ENCODE results near the gene AFAP1L2.

AFAP1L2 gene

DNA sequence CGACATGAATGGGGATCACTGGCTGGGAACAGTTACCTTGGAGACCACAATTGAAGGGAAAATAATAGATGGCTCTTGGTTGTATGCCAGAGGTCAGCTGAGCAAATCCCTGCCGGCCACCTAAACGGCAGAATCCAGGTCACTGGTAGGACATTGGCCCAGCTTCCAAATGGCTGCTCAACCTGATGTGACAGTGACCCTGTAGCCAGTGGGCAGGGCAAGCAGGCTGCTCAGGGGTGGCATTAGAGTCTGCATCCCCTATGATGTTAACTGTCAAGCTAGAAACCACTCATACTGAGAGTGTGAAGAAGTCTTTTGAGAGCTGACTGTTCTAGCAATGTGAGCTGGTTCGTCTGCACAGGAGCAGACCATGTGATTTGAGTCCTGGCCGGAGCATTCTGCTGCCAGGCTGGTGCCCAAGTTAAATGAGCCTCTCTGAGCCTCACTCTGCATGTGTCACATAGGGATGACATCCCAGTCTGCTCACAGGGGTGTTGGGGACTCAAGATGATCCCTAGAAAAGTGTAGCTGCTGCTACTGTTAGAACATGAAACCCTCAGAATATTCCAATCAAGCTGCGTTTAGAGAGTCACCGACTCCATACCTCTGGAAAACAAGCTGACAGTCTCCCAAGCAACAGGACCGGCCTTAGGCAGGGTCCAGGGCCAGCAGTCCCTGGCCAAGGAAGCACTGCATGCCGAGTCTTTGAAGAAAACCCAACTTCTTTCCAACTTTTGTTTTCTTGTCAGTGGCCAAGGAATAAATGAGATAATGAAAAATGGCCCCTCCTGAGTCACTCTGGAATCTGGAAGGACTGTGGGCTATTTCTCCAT lies 95.6 kb downstream of the AFAP1L2 start:
- DNase-seq, result no peak

DNA sequence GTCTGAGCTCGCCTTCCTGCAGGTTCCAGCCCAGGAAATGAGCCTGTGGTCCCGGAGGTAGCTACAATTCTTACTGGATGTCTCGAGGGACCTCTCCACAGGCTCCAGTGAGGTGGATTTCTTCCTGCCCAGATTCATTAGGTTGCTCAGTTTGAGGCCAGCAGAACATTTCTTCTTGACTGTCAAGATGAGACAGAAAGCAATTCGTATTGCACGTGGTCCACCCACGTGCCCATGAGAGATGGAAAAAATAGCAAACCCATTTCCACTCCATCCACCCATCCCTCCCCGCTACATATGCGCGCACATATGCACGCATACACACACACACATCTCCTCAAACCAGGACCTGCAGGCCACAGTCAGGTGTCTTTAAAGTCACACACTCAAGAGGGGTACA lies 96.6 kb downstream of the AFAP1L2 start:
- no peak for DNase-seq

DNA sequence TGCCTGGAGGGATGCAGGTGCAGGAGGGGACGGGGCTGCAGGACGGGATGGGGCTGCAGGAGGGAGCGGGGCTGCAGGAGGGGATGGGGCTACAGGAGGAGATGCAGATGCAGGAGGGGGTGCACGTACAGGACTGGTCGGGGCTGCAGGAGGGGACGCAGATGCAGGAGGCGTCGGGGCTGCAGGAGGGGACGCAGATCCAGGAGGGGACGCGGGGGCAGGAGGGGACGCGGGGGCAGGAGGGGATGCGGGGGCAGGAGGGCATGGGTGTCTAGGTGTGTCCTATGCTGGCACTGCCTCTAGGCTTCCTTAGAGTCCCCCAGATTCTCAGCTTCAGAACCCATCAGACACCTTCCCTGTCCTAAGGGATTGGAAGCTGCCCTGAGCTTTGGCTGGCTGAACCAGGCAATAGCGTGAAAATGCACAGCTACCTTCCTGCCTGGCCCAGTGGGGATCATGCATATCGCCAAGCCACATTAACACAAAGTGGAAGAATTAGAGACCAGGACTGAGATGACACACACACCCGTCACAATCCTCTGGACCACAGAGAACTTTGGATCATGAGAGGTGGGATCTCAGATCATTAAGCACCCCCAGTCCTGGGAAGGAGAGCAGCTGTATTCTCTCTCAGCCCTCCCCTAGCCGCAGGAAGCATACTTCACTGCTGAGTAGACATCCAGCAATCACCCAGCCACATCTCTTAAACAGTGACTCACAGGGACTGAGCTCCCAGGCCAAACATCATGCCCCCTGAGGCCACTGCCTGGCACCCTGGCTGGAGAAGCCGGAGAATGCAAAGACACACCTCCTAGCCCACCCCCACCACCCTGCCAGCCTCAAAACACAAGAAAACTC lies 98.0 kb downstream of the AFAP1L2 start:
- DNase-seq, result no peak

DNA sequence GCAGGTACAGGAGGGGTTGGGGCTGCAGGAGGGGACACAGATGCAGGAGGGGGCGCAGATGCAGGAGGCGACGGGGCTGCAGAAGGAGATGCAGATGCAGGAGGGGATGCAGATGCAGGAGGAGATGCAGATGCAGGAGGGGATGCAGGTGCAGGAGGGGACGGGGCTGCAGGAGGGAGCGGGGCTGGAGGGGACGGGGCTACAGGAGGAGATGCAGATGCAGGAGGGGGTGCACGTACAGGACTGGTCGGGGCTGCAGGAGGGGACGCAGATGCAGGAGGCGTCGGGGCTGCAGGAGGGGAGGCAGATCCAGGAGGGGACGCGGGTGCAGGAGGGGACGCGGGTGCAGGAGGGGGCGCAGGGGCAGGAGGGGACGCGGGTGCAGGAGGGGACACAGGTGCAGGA lies 98.8 kb downstream of the AFAP1L2 start:
- DNase-seq, result no peak

DNA sequence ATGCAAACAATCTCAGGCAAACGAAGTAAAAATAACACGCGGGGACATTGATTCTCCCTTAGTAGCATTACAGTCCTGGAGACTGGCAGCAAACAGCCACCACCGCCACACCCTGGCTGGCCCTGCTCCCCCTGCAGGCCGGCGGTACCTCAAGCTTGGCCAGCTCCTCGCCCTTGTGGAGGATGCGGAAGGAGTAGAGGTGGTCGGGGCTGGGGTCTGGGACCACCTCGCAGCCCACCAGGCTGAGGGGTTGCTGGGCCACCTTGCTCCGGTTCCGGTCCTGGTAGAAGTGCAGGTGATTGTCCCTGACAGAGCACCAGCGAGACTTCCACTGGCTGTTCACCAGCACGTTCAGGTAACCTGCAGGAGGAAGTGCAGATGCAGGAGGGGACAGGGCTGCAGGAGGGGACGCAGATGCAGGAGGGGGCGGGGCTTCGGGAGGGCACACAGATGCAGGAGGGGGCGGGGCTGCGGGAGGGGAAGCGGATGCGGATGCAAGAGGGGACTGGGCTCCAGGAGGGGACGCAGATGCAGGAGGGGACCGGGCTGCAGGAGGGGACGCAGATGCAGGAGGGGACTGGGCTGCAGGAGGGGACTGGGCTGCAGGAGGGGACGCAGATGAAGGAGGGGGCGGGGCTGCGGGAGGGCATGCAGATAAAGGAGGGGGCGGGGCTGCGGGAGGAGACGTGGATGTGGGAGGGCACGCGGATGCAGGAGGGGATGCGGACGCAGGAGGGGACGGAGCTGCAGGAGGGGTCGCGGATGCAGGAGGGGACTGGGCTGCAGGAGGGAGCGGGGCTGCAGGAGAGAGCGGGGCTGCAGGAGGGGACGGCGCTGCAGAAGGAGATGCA lies 99.5 kb downstream of the AFAP1L2 start:
- peak; percentile 70 to 75 for DNase-seq

DNA sequence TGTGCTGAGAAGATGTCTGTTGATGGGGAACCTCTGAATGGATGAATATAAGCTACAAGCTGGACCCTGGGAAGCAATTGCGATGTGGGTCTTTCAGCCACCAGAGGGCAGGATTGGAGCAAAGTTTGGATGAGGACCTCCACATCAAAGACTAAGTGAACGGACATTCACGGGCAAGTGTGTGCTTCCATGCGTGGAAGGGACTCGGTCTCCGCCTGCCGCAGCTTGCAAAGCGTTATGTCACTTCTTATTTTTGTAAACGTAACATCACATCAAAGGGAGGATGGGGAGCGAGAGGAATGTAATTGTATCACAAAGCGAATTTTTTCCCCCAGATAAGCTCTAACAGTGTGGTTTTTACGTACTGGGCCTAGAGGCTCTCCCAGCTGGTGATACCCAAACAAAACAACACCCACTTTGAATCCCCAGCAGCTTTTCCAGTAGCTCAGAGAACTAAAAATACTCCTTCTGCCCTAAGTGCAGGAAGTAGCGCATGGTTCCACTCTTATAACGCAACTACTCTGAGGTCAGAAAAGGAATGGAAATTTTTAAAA lies 100.2 kb downstream of the AFAP1L2 start:
- peak; percentile 86 to 87 for DNase-seq

DNA sequence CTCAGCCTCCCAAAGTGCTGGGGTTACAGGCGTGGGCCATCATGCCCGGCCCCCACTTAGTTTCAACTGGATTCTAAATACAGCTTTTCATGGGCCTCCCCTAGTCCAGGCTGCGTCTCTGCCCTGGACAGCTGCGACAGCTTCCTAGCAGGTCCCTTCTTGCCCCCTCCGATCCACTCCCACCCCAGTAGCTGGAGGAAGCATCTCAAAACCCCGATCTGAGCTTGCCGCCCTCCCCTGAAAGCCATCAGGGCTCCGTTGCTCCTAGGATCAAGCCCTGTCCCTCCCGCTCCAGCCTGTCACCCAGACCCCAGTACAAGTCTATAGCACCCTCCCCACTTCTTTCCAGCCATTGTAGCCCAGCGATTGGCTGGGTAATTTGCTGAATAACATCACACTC lies 100.7 kb downstream of the AFAP1L2 start:
- no peak for DNase-seq

DNA sequence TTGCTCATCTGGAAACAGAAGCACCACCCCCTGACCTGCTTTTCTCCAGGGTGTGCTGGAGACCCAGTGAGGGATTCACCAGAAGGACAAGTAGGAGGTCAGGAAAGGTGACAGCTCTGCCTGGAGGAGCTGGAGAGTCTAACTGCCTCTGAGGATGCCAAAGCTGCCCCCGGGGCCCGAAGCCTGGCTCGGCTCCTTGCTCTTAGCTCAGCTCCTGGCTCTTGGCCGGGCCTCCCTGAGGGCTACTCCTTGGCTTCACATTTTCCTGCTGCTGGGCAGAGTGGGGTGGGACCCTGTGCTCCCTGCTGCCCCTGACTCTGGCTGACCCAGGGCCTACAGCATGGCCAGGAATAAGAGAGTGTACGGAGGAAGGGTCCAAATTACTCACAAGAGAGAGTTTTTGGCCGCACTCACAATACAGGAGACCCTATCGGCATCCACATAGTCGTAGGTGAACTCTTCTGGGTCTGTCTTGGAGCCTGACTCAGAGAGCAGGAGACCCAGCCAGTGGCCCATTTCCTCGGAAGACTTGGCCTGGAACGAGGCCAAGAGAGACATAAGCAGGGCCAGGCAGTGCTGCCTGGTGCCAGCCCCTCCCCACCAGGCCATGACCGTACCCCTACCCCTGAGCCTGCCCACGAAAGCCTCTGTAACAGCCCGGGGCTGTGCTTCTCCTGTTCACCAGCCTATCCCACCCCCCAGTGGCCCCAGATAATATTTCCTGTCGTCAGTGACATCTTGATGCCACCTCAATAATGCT lies 102.2 kb downstream of the AFAP1L2 start:
- DNase-seq, result no peak

DNA sequence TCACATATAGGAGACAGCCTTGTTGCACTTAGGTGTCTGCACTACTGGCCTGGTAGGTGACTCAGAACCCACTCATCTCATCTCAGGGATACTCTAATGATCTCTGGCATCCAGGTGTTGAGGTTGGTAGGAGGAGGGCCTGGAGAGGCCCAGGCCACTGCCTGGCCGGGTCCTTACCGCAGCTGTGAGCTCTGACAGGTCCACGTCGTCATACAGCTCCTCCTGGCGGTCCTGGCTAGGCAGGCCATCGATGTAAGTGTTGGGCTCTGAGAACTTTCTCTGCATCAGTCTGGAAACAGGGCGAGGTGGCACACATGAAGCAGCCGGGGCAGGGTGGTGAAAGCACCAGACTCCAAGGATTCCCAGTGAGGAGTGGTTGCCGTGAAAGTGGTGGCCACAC lies 103.1 kb downstream of the AFAP1L2 start:
- DNase-seq, result no peak

DNA sequence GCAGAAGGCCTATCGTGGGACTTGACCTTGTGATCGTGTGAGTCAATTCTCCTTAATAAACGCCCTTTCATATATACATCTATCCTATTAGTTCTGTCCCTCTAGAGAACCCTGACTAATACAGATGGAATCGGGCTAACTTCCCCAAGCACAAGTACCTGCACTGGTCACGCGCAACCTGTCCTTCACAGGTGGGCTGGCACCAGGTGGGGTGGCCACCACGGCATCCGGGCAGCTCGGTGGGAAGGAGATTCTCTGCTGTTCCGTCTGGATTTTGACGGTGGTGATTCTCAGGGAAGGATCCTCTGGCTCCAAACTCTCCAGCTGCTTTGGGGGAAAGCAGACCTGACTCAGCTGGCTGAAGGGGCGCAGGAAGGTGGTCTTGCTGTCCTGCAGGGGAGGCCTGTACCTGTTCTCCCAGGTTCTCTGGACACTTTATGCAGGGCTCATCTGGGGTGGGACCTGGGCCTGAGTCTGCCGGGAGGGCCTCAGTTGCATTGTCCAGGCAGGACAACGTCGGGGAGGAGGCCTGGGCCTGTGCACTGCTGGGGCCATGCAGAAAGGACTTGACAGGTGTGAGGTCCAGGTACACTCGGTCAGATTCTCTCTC lies 104.2 kb downstream of the AFAP1L2 start:
- no peak for DNase-seq

DNA sequence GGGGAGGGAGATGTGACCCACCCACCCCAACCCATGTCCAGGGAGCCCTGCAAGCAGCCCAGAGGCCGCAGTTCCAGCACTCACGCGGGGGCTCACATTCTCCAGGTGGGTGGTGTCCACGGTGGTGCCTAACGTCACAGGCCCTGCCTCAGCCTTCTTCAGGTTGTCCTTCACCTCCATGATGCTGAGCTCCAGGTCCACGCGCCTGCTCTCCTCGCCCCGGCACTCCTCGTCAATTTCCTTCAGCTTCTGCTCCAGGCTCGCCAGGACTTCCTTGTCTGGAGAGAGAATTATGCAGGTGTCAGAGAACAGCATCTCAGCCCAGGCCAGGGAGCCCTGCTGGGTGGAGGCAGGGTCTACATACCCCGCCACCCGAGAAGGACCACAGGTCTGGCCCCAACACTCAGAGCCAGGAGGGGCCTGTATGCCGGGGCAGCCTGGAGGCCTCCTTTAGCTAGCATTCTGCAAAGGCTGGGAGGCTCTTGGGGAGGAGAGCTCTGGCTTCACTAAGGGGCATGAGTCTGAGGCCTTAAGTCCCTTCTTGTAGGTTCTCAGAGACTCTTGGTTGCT lies 107.1 kb downstream of the AFAP1L2 start:
- DNase-seq, result no peak

DNA sequence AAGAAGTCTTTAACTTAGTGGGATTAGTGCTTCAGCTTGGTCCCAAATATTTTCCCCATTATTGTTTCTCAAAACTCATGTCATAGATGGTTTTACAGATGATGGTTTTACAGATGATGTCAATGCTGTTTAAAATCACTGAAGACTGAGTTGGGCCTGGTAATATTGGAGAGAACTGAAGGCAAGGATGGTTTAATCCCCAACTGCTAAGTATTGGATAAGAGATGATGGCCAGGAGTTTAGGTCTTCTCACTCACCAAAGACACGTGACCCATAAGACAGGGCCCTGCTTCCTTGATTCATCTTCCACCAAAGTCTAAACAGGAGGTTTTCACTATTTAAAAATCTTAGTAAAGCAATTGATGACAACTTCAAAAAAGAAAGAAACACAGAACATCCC lies 108.9 kb downstream of the AFAP1L2 start:
- no peak for DNase-seq

DNA sequence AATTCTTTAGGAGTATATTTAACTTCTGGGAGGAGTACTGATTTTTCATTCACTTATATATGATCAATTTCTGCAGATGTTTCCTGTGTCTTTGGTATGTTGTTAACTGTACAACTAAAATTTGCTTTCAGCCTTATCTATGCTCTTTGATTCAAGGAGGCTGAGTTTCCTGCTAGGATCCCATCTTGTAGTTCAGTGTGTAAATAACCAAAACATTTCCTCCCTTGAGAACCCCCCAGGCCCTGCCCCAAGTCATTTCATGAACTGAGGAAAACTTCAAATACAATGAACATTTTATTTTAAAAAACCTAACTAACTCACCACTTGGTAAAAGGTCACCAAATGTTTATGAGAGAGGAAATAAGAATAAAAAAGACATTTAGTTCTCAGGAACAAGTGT lies 109.8 kb downstream of the AFAP1L2 start:
- no peak for DNase-seq

DNA sequence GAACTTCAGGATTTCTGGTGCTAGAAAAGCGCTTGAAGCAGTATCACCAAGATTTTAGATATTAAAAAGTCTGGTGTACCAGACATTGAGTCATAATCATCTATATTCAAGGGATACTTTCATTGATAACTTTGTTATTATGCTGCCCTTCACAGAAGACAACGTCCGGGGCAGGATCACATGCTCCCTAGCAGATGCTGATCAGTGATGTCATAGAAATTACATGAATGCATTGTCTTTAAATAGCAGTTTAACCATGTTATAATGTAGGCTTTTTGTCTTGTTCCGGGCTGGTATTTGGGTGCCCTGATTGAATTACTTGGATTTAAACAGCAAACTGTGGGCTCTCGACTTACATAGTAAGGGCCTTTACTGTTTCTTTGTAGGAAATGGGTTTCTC lies 111.2 kb downstream of the AFAP1L2 start:
- DNase-seq, result no peak

DNA sequence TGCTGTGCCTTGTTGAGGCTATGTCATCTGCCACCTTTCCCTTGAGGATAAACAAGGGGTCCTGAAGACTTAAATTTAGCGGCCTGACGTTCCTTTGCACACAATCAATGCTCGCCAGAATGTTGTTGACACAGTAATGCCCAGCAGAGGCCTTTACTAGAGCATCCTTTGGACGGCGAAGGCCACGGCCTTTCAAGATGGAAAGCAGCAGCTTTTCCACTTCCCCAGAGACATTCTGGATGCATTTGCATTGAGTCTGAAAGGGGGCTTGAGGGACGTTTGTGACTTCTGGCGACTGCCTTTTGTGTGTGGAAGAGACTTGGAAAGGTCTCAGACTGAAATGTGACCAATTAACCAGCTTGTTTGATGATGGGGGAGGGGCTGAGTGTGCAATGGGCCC lies 112.8 kb downstream of the AFAP1L2 start:
- no peak for DNase-seq

DNA sequence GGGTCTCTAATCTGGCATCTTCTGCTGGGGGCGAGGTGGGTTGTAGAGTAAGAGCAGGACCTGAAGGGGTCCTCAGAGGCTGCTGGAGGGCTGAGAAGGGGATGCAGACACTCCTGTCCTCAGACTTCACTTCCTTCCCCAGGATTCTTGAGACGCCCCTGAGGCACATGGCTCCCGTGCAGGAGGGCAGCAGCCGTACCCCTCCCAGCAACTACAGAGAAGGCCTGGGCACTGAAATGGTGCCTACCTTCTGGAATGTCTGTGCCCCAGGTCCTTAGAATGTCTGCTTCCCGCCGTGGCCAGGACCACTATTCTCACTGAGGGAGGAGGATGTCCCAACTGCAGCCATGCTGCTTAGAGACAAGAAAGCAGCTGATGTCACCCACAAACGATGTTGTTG lies 113.2 kb downstream of the AFAP1L2 start:
- no peak for DNase-seq

DNA sequence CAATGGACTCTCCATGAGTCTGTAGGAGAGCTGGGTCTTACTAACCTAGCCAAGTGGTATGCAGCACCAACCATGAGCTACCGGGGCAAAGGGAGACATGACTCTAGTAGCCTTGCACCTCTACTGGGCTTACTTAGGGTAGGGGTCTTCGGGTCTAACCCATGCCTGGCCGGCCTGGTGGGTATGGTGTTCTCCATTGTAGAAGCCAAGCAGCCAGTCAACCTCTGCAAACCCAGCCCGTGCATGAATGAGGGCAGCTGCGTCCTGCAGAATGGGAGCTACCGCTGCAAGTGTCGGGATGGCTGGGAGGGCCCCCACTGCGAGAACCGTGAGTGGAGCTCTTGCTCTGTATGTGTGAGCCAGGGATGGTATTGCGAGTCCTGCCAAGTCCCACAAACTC lies 114.3 kb downstream of the AFAP1L2 start:
- no peak for DNase-seq

DNA sequence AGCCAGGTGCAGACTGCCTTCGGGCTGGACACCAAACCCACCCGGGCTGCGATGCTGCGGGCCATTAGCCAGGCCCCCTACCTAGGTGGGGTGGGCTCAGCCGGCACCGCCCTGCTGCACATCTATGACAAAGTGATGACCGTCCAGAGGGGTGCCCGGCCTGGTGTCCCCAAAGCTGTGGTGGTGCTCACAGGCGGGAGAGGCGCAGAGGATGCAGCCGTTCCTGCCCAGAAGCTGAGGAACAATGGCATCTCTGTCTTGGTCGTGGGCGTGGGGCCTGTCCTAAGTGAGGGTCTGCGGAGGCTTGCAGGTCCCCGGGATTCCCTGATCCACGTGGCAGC lies 115.2 kb downstream of the AFAP1L2 start:
- no peak for DNase-seq

DNA sequence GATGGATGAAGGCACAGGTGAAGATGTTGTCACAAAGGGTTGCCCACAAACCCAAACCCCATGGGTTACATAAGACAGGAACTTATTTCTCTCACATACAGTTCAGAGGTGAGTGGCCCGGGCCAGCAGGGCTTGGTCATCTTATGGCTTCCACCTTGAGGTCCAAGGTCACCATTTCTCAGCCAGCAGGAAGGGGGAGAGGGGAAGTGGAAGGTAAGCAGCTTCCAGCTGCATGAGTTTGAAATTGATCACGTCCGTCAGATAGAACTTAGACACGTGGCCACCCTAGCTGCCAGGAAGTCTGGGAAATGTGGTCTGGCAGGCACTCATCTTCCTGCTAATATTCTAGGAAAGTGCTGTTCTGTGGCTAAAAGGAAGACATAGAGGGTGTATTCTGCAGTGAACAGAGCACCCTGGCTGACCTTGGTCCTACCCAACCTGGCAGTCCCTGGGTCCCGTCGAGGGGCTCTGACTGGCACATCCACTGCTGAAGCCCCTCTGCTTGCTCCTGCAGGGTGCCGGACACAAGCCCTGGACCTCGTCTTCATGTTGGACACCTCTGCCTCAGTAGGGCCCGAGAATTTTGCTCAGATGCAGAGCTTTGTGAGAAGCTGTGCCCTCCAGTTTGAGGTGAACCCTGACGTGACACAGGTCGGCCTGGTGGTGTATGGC lies 115.7 kb downstream of the AFAP1L2 start:
- no peak for DNase-seq

DNA sequence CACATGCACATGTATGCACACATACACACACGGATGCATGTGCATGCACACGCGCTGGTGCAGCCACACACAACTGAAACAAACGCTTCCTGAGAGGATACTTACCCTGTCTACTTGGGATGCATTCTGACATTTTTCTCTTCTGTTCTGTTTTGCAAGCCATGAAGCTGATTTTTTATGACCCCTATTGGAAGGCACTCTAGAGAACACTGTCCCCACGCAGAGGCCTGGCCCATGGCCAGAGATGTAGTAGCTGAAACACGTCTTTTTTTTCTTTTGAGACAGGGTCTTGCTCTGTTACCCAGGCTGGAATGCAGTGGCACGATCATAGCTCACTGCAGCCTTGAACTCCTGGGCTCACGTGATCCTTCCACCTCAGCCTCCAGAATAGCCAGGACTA lies 117.4 kb downstream of the AFAP1L2 start:
- DNase-seq, result no peak

DNA sequence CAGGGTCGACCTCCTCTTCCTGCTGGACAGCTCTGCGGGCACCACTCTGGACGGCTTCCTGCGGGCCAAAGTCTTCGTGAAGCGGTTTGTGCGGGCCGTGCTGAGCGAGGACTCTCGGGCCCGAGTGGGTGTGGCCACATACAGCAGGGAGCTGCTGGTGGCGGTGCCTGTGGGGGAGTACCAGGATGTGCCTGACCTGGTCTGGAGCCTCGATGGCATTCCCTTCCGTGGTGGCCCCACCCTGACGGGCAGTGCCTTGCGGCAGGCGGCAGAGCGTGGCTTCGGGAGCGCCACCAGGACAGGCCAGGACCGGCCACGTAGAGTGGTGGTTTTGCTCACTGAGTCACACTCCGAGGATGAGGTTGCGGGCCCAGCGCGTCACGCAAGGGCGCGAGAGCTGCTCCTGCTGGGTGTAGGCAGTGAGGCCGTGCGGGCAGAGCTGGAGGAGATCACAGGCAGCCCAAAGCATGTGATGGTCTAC lies 118.3 kb downstream of the AFAP1L2 start:
- no peak for DNase-seq
